K562 (cell line): ENCODE measurements around the gene EFHC1. TPM values are rescaled to one million over a fixed set of nuclear protein-coding genes. Genes with fewer than 3 reads are reported as not detected.

Experiments
- ATAC-seq: fragments of 200-7000 bp; cut with Tn5 transposase; 3 replicates; pipeline ENCODE4 v1.9.1; 2020; ENCODE audit warnings: moderate library complexity
- BruUV-seq: library from RNA; stranded (reverse); fragments of 400-500 nt; replicated peaks from 2 replicates; lab custom pipeline; 2021; lab: Mats Ljungman, UMichigan
- CTCF ChIA-PET: fragments of 300-600 bp; formaldehyde crosslinking; extraction: SDS; loops from one replicate; lab custom pipeline; 2021; ENCODE audit warnings: low intra/inter-chr PET ratio; lab: Yijun Ruan, JAX
- POLR2A ChIA-PET: fragments of 300-600, 350-650 bp; sonication (Branson Sonifier 250); formaldehyde crosslinking; extraction: SDS; loops from one replicate; lab custom pipeline; 2021; ENCODE audit warnings: antibody characterized with exemption, inconsistent platforms; lab: Yijun Ruan, JAX
- DNase-seq, 4 experiments: peaks; one replicate each; pipeline versions ENCODE4 v3.0.0 to v3.0.0-alpha.2; 2011 to 2018; ENCODE audit warnings: low spot score in 3 of 4, mixed read lengths in 3 of 4; ENCODE audit errors: extremely low read depth in 1 of 4
- FAIRE-seq: peaks from 2 replicates; lab custom pipeline; 2011; peaks lifted over from hg19 to GRCh38; lab: Jason Lieb, UNC
- H2AFZ ChIP-seq: 2 replicates; pipeline ENCODE4 v1.6.0; 2011; ENCODE audit warnings: low read depth, low read length, control low read depth, inconsistent platforms
- H3K27ac ChIP-seq: fragments of 200-600 bp; 3 replicates; pipeline ENCODE4 v1.8.0; 2011; ENCODE audit warnings: low read depth, mild to moderate bottlenecking, control low read depth, inconsistent platforms, low read length, moderate library complexity, mixed read lengths; ENCODE audit errors: extremely low read depth
- H3K27me3 ChIP-seq, 2 experiments: fragments of 300-600 bp in 1 of 2; 2 replicates in 1 of 2; 3 replicates in 1 of 2; pipeline versions ENCODE4 v1.6.0 to v1.8.0; 2011; ENCODE audit warnings: inconsistent platforms in 2 of 2, low read length in 2 of 2, mild to moderate bottlenecking in 1 of 2, mixed read lengths in 1 of 2, moderate library complexity in 1 of 2; ENCODE audit not compliant: control insufficient read depth in 2 of 2, insufficient read depth in 2 of 2
- H3K36me3 ChIP-seq: fragments of 300-600 bp; 3 replicates; pipeline ENCODE4 v1.8.0; 2011; ENCODE audit warnings: mild to moderate bottlenecking, low read length, inconsistent platforms; ENCODE audit not compliant: control insufficient read depth, insufficient read depth
- H3K4me1 ChIP-seq, 2 experiments: fragments of 200-600 bp in 1 of 2; replicated peaks in 1 of 2; 2 replicates in 1 of 2; 3 replicates in 1 of 2; pipeline versions ENCODE4 v1.5.1 to v1.8.0; 2011; ENCODE audit warnings: inconsistent platforms in 2 of 2, low read length in 2 of 2, mild to moderate bottlenecking in 1 of 2, mixed read lengths in 1 of 2, moderate library complexity in 1 of 2; ENCODE audit not compliant: control insufficient read depth in 2 of 2, insufficient read depth in 2 of 2
- H3K4me2 ChIP-seq: 2 replicates; pipeline ENCODE4 v1.6.1; 2011; ENCODE audit warnings: low read length, control low read depth, inconsistent platforms, mixed read lengths; ENCODE audit not compliant: insufficient read depth
- H3K4me3 ChIP-seq: fragments of 200-600 bp; sonication (generic), shearing (Covaris generic); 2 replicates; pipeline ENCODE4 v1.5.1; 2016; ENCODE audit warnings: control low read depth, inconsistent platforms
- H3K79me2 ChIP-seq: fragments of 200-600 bp; 3 replicates; pipeline ENCODE4 v1.8.0; 2011; ENCODE audit warnings: low read length, inconsistent platforms; ENCODE audit not compliant: control insufficient read depth, insufficient read depth
- H3K9ac ChIP-seq, 2 experiments: 2 replicates each; pipeline versions ENCODE4 v1.6.0 to v1.6.1; 2011; ENCODE audit warnings: low read depth in 2 of 2, low read length in 2 of 2, control low read depth in 1 of 2, inconsistent platforms in 1 of 2, mild to moderate bottlenecking in 1 of 2, mixed read lengths in 1 of 2; ENCODE audit not compliant: insufficient read depth in 1 of 2
- H3K9me1 ChIP-seq: one replicate; pipeline ENCODE4 v1.6.0; 2011; ENCODE audit warnings: inconsistent platforms, mild to moderate bottlenecking, low read length, moderate library complexity; ENCODE audit not compliant: control insufficient read depth, insufficient read depth
- H3K9me3 ChIP-seq: replicated peaks from 2 replicates; pipeline ENCODE4 v1.5.1; 2011; ENCODE audit warnings: low read depth, low read length, inconsistent platforms; ENCODE audit not compliant: control insufficient read depth, insufficient read depth
- H4K20me1 ChIP-seq: replicated peaks from 2 replicates; pipeline ENCODE4 v1.6.1; 2011; ENCODE audit warnings: low read length, inconsistent platforms, mixed read lengths; ENCODE audit not compliant: control insufficient read depth, insufficient read depth
- ARID1B ChIP-seq: fragments of 450-650 bp; IDR thresholded peaks from 2 replicates; pipeline ENCODE4 v1.6.1; 2016; ENCODE audit warnings: antibody characterized with exemption, mild to moderate bottlenecking, inconsistent platforms
- C11orf30 ChIP-seq: fragments of 450-650 bp; IDR thresholded peaks from 2 replicates; pipeline ENCODE4 v1.6.1; 2016; ENCODE audit warnings: low read depth, mild to moderate bottlenecking
- CBFA2T2 ChIP-seq: fragments of 450-650 bp; conservative IDR thresholded peaks from 2 replicates; pipeline ENCODE4 v1.6.1; 2017; ENCODE audit warnings: mild to moderate bottlenecking
- CEBPB ChIP-seq: fragments of 450-650 bp; IDR thresholded peaks from 2 replicates; pipeline ENCODE4 v1.6.1; 2016; ENCODE audit warnings: missing genetic modification characterization, missing compliant biosample characterization
- CEBPG ChIP-seq, 3 experiments: fragments of 200-800 bp in 1 of 3; sonication (Bioruptor generic) in 1 of 3; sonication (generic) in 1 of 3; formaldehyde crosslinking in 1 of 3; IDR thresholded peaks in 2 of 3; conservative IDR thresholded peaks in 1 of 3; 2 replicates each; pipeline versions ENCODE4 v1.6.1 to v1.8.0; 2016 to 2022; ENCODE audit warnings: missing compliant biosample characterization in 2 of 3, missing genetic modification characterization in 2 of 3, mild to moderate bottlenecking in 1 of 3, missing genetic modification reagents in 1 of 3
- DPF2 ChIP-seq: fragments of 450-650 bp; IDR thresholded peaks from 2 replicates; pipeline ENCODE4 v1.6.1; 2016
- E2F6 ChIP-seq, 2 experiments: IDR thresholded peaks; 2 replicates each; pipeline ENCODE4 v1.6.1; 2011; ENCODE audit warnings: borderline replicate concordance in 1 of 2, control low read depth in 1 of 2, low read depth in 1 of 2, low read length in 1 of 2, mild to moderate bottlenecking in 1 of 2, mixed read lengths in 1 of 2, moderate library complexity in 1 of 2; ENCODE audit not compliant: insufficient read depth in 1 of 2, insufficient read length in 1 of 2, poor library complexity in 1 of 2, severe bottlenecking in 1 of 2; ENCODE audit errors: extremely low read depth in 1 of 2
- FOSL1 ChIP-seq: fragments of 200-800 bp; sonication (Bioruptor generic); conservative IDR thresholded peaks from 2 replicates; pipeline ENCODE4 v1.6.1; 2016; ENCODE audit warnings: missing genetic modification characterization, missing compliant biosample characterization
- JUND ChIP-seq, 2 experiments: IDR thresholded peaks; 2 replicates in 1 of 2; 3 replicates in 1 of 2; pipeline ENCODE4 v1.6.1; 2011; ENCODE audit warnings: borderline replicate concordance in 2 of 2, low read depth in 2 of 2, low read length in 2 of 2, improper control_type of control experiment in 1 of 2, missing biosample characterization in 1 of 2, missing genetic modification characterization in 1 of 2, missing genetic modification reagents in 1 of 2
- MAFG ChIP-seq: fragments of 450-650 bp; conservative IDR thresholded peaks from 2 replicates; pipeline ENCODE4 v1.6.1; 2016; ENCODE audit warnings: missing genetic modification characterization, missing compliant biosample characterization
- MEIS2 ChIP-seq: fragments of 450-650 bp; IDR thresholded peaks from 2 replicates; pipeline ENCODE4 v1.6.1; 2014; ENCODE audit warnings: mild to moderate bottlenecking; ENCODE audit not compliant: partially characterized antibody
- MYNN ChIP-seq, 2 experiments: sonication (generic); formaldehyde crosslinking in 1 of 2; IDR thresholded peaks; 2 replicates each; pipeline versions ENCODE4 v1.5.0 to v1.6.1; 2016 to 2020; ENCODE audit warnings: antibody characterized with exemption in 1 of 2, missing genetic modification reagents in 1 of 2
- NFE2 ChIP-seq: IDR thresholded peaks from 2 replicates; pipeline ENCODE4 v1.6.1; 2014; ENCODE audit warnings: antibody characterized with exemption, low read depth
- PKNOX1 ChIP-seq: fragments of 450-650 bp; IDR thresholded peaks from 2 replicates; pipeline ENCODE4 v1.6.1; 2016
- SMARCA4 ChIP-seq: fragments of 450-650 bp; IDR thresholded peaks from 2 replicates; pipeline ENCODE4 v1.6.1; 2016
- SMARCE1 ChIP-seq: fragments of 450-650 bp; IDR thresholded peaks from 2 replicates; pipeline ENCODE4 v1.7.1; 2016; ENCODE audit warnings: mild to moderate bottlenecking
- SNIP1 ChIP-seq: fragments of 450-650 bp; IDR thresholded peaks from 2 replicates; pipeline ENCODE4 v1.7.1; 2017; ENCODE audit warnings: low read depth, mild to moderate bottlenecking
- TBP ChIP-seq: optimal IDR thresholded peaks from 2 replicates; pipeline ENCODE3; 2011; ENCODE audit warnings: low read depth, low read length, improper control_type of control experiment
- TRIM24 ChIP-seq, 2 experiments: fragments of 450-650 bp; IDR thresholded peaks; 2 replicates each; pipeline ENCODE4 v1.6.1; 2016
- ZNF764 ChIP-seq: fragments of 250-450 bp; sonication (Bioruptor Pico); IDR thresholded peaks from 2 replicates; pipeline ENCODE4 v1.4.0; 2020; ENCODE audit warnings: low read depth, mild to moderate bottlenecking, moderate library complexity
- WGBS: fragments of 100-300 bp; shearing (Covaris generic); methylation state at CpG from one replicate; pipeline ENCODE4 v1.1.6; 2016; ENCODE audit warnings: low coverage, mixed read lengths; ENCODE audit not compliant: insufficient coverage; ENCODE audit errors: missing lambda C conversion rate; 5-methylcytosine and 5-hydroxymethylcytosine counted together
- in situ Hi-C: fragments of 300-500 bp; cut with MboI; formaldehyde crosslinking; loops from 4 replicates; pipeline ENCODE4 v1.15.0; 2018; ENCODE audit warnings: inconsistent platforms, mixed read lengths
- intact Hi-C: fragments of 100-400 bp; cut with micrococcal nuclease; formaldehyde crosslinking; loops from 2 replicates; pipeline ENCODE4 v1.14.2; 2022
- polyA plus RNA-seq, 8 experiments: library from polyadenylated mRNA; depleted of rRNA in 4 of 8; stranded (reverse) in 5 of 8; unstranded in 3 of 8; fragments of >200 nt; fragmentation: Nextera tagmentation in 2 of 8; fragmentation: Illumina TruSeq in 1 of 8; extraction: Ambion mirVana in 2 of 8; extraction: Trizol in 1 of 8; gene quantifications; 2 replicates each; pipeline versions ENCODE4 v1.2.1 to v1.2.3, GENCODE V29; 2011 to 2014; ENCODE audit warnings: inconsistent platforms in 1 of 8, missing spikeins in 1 of 8
- total RNA-seq, 7 experiments: library from RNA; depleted of rRNA in 6 of 7; stranded (reverse); fragments of >200 nt in 6 of 7; fragmentation: Illumina TruSeq in 2 of 7; extraction: Trizol in 2 of 7; gene quantifications; 2 replicates each; pipeline versions ENCODE4 v1.2.1 to v1.2.3, GENCODE V29; 2011 to 2021; ENCODE audit warnings: low replicate concordance in 1 of 7

Gene EFHC1
- total and polyA plus RNA-seq, 9 of the 15 experiments (the other 6 are each of a cell fraction or from before 2014, with no cell fraction given): 9.5 to 31.0 (median 14.9) TPM

DNA sequence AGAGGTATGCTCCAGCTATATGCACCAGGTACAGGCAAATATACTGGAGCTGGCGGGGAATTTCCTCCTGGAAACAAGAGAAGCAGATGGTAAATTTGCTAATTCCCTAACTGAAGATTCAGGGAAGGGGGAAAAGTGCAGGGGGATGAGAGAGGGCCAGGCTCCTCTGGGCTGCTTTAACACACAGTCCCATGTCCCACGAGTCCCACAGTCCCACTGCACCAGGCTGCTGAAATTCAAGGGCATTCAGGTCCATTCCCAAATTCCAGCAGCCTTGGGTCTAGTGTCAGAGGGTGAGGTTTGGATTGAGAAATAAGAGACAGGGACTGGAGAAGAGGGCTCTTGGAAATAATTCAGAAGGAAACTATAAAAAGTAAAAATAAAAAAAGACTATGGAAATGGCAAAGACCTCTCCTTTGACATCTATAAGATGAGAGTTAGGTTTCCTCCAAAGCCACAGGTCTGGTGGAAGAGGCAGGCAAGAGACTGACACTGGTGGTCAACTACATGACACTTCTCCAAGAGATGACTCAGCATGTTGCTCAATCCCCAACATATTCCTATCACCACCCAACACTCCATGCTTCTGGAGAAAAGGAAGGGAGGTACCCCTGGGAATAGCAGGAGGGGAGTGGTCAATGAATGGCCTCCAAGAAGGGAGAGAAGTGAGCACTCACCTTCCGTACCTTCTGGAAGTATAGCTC, 87.6 kb downstream of the EFHC1 start:
- intact Hi-C loops (no loop called here), in situ Hi-C loops (no loop called here)
- DNase-seq: peak in 3 of 4 experiments; percentile 37 to 62 (median 59)
- 77% methylated on average over 3 of the region's 3 CpGs for WGBS
- CTCF ChIA-PET: no interaction called here
- no TSS peak for BruUV-seq
- Histone ChIP-seq H3K27ac (no peak overlapping the region; the same call in 2 of the 3 replicates), H3K9me1 (no peaks in the 10 kb centered on the region), H2AFZ (no peak overlapping the region), H3K27me3 (no peaks in the 10 kb centered on the region), H3K79me2 (no peaks in the 10 kb centered on the region), H3K36me3 (peaks cover 68% of the 10 kb centered on the region; the same call in 2 of the 3 replicates), H3K4me1 (peaks cover 50 to 59% of the 10 kb centered on the region in 2 experiments), H3K9me3 (no peaks in the 10 kb centered on the region), H3K9ac (peak overlapping the region in 1 of 2 experiments; percentile 44; a peak in 1 of 4 replicates), H3K4me2 (peak overlapping the region; percentile 0; the same call in 1 of the 2 replicates), H3K4me3 (no peak overlapping the region), H4K20me1 (no peaks in the 10 kb centered on the region)
- ATAC-seq: no peak
- POLR2A ChIA-PET: interaction anchor here (0.7 to 1.0 kb wide), 3 partner anchors 8 to 807 kb away, joined by 3 to 5 read pairs (median 3); no protein-coding TSS in a partner anchor
- no peak for FAIRE-seq
- TF ChIP-seq JUND (IDR thresholded peaks at IDR 0.05; ENCODE audit: borderline replicate concordance, low read depth, low read length) (peak; percentile 64), JUND (tag; IDR thresholded peaks at IDR 0.05; ENCODE audit: borderline replicate concordance, low read depth, low read length) (peak; percentile 84; the same call in 2 of the 3 replicates), SMARCE1 (peak; percentile 29; the same call in 1 of the 2 replicates), CEBPB (tag) (peak; percentile 92), SMARCA4 (0 out of 2 replicates have a peak, but pooled peaks have one; percentile 53), ZNF764 (CRISPR knock-in tag) (no peak), TRIM24 (IDR thresholded peaks at IDR 0.05) (peak; percentile 14 to 53; a peak in 1 of 4 replicates), CBFA2T2 (no peak), DPF2 (peak; percentile 67; the same call in 1 of the 2 replicates), MAFG (tag) (peak; percentile 93), C11orf30 (peak; percentile 89), SNIP1 (no peak), NFE2 (peak; percentile 86), PKNOX1 (peak; percentile 35; the same call in 1 of the 2 replicates), FOSL1 (tag) (peak; percentile 91), TBP (no peak), ARID1B (peak; percentile 42), CEBPG (CRISPR knock-in tag; IDR thresholded peaks at IDR 0.05) (0 out of 2 replicates have a peak, but pooled peaks have one; percentile 19), CEBPG (tag; conservative IDR thresholded peaks at IDR 0.05 in 1 of 2, IDR thresholded peaks at IDR 0.05 in 1 of 2) (peak; percentile 82 to 88), E2F6 (IDR thresholded peaks at IDR 0.05; ENCODE audit: borderline replicate concordance in 1 of 2, extremely low read depth in 1 of 2, insufficient read depth in 1 of 2, insufficient read length in 1 of 2, low read depth in 1 of 2, low read length in 1 of 2, poor library complexity in 1 of 2, severe bottlenecking in 1 of 2) (no peak), MYNN (IDR thresholded peaks at IDR 0.05) (no peak), MYNN (CRISPR knock-in tag; IDR thresholded peaks at IDR 0.05) (no peak), MEIS2 (peak; percentile 7)
